GM12873 (cell line): ENCODE data around the gene SLC27A6.

ENCODE experiments used
- CTCF ChIP-seq: IDR thresholded peaks from 2 replicates; pipeline ENCODE4 v1.5.1; 2012; ENCODE audit warnings: low read depth, mild to moderate bottlenecking, moderate library complexity, low read length, control low read depth; ENCODE audit not compliant: insufficient read depth; ENCODE audit errors: missing control alignments

SLC27A6 gene

GRCh38 chr5:129080766-129081165 lies 115.5 kb downstream of the SLC27A6 start:
- TF ChIP-seq CTCF, result no peak

DNA sequence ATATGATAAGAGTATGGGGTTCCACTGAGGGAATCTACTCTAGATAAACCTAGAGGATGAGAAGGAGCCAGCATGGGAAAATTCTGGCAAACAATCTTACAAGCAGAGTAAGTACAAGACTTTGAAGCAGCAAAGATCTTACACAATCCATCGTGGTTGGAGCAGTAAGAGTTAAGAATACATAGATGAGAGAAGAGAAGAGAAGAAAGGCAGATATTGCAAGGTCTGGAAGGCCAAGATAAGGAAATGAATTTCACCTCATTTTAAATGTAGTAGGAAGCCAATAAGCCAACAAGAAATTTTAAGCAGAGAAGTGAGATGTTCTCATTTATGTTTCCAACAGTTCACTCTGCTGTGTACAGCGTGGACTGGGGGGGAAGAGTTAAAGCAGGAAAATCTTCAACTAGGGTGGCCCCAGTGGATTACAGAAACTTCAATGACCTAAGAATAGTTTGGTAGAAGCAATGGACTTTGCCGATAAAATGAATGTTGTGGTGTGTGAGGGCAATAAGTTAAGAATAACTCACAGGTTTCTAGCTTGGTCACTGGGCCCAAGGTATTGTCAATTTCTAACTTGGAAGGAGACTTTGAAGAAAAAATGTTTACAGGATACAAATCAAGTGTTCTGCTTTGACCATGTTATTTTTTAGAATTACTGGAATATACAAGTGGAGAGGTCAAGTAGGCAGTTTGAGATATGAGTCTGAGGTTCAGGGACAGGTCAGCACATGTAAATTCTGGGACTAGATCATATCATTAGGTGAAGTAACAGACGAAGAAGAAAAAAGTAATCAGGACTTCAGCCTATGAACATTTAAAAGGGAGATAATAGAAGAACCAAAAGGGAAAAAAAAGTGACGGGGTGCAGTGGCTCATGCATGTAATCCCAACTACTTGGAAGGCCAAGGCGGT lies 117.2 kb downstream of the SLC27A6 start:
- no peak for TF ChIP-seq CTCF
